T-helper 17 cell (primary cell): ENCODE data around the gene EID3. TPM values are rescaled to one million over a fixed set of nuclear protein-coding genes. Genes with fewer than 3 reads are reported as not detected.
A peak's percentile ranks its signal among the peaks of the same experiment; 100 is the strongest.

Experiments
- ATAC-seq: fragments of 150-1000 bp; cut with Tn5 transposase; 2 replicates; pipeline ENCODE4 v1.10.0; 2021; ENCODE audit warnings: mild to moderate bottlenecking, moderate library complexity
- DNase-seq, 3 donors: peaks; one replicate each; pipeline versions ENCODE4 v3.0.0 to v3.0.0-alpha.2; 2020 to 2021
- H3K9me3 ChIP-seq: one replicate; pipeline ENCODE4 v1.7.0; 2013; ENCODE audit warnings: low read length, mild to moderate bottlenecking; ENCODE audit not compliant: control insufficient read depth, poor library complexity, severe bottlenecking
- H3K27ac Mint-ChIP-seq: one replicate; pipeline ENCODE4 v1.8.0; 2022; ENCODE audit warnings: mild to moderate bottlenecking, moderate library complexity, mixed read lengths
- H3K27me3 Mint-ChIP-seq: one replicate; pipeline ENCODE4 v1.8.0; 2022; ENCODE audit warnings: mixed read lengths
- H3K36me3 Mint-ChIP-seq: one replicate; pipeline ENCODE4 v1.8.0; 2022; ENCODE audit warnings: low read depth, mixed read lengths
- H3K4me1 Mint-ChIP-seq: one replicate; pipeline ENCODE4 v1.8.0; 2022; ENCODE audit warnings: mild to moderate bottlenecking, mixed read lengths
- H3K4me3 Mint-ChIP-seq: one replicate; pipeline ENCODE4 v1.8.0; 2022; ENCODE audit warnings: mild to moderate bottlenecking, moderate library complexity, mixed read lengths
- total RNA-seq, 4 donors: library from RNA in 2 of 4; stranded (reverse) in 2 of 4; gene quantifications; one replicate each; pipeline ENCODE4 v1.2.3 and lab custom pipeline; 2022 to 2026

Gene EID3
- total RNA-seq, 2 donors from 2014 or later: 12.2 to 13.7 TPM

- Mint-ChIP-seq H3K4me1 (peaks cover 16% of the 10 kb centered on the region), H3K27ac (peak overlapping the region; percentile 61), H3K36me3 (peaks cover 5% of the 10 kb centered on the region), H3K27me3 (no peaks in the 10 kb centered on the region), H3K4me3 (no peak overlapping the region)
- H3K9me3 ChIP-seq: no peaks in the 10 kb centered on the region
- no peak for DNase-seq
- ATAC-seq: no peak
Measured at GRCh38 chr12:104353012-104353981, 49.8 kb downstream of the EID3 start.

- no peak overlapping the region for H3K4me3 Mint-ChIP-seq
Measured at GRCh38 chr12:104354167-104354867, 50.8 kb downstream of the EID3 start.

More at GRCh38 chr12:104354167-104354867, 50.8 kb downstream of the EID3 start:
- Mint-ChIP-seq H3K36me3 (peaks cover 3% of the 10 kb centered on the region), H3K27ac (no peak overlapping the region), H3K27me3 (no peaks in the 10 kb centered on the region), H3K4me1 (peaks cover 16% of the 10 kb centered on the region)
- DNase-seq: no peak
- no peak for ATAC-seq
- H3K9me3 ChIP-seq: no peaks in the 10 kb centered on the region

Other genes with a start within 250 kb of the EID3 start
- gene HCFC2, start 239.2 kb upstream of the EID3 start, total RNA-seq: 10 to 100 TPM; 13.9 to 15.2 TPM
- 10 to 100 TPM; 11.7 to 13.7 TPM for gene NFYB, start 165.5 kb upstream of the EID3 start, total RNA-seq
- 10 to 100 TPM; 33.5 to 47.2 TPM for gene TXNRD1, start 88.0 kb upstream of the EID3 start, total RNA-seq
- gene CHST11, start 153.2 kb downstream of the EID3 start, total RNA-seq: 10 to 100 TPM; 76.6 to 78.3 TPM